Myocyte (in vitro differentiated cells): Measurements from ENCODE around the gene F2RL1. TPM values are rescaled to one million over a fixed set of nuclear protein-coding genes. Genes with fewer than 3 reads are reported as not detected.
A peak's percentile ranks its signal among the peaks of the same experiment; 100 is the strongest.
"Not testable (repeated sequence)": the region's sequence is repeated elsewhere in the genome, so short reads cannot be mapped to it uniquely, and the experiment has no call there.

Experiments
- DNase-seq: peaks from one replicate; pipeline ENCODE4 v3.0.0-alpha.2; 2012; ENCODE audit warnings: low read depth
- total RNA-seq: library from RNA; depleted of rRNA; stranded (reverse); fragments of >200 nt; gene quantifications from 2 replicates; pipeline ENCODE4 v1.2.3, GENCODE V29; 2014

The F2RL1 gene
- total RNA-seq, 1 donor from 2014 or later, result not detected

- no peak for DNase-seq
Observed at GRCh38 chr5:76849419-76850291, 30.8 kb downstream of the F2RL1 start, which contains the start of gene S100Z. TSS of gene S100Z (plus strand) at chr5:76850014. CDS start at chr5:76875360, 25,346 bp downstream.

GRCh38 chr5:76850543-76851145 is 31.8 kb downstream of the F2RL1 start:
- no peak for DNase-seq

- no peak for DNase-seq
Observed at GRCh38 chr5:76851728-76852369, 33.0 kb downstream of the F2RL1 start.

GRCh38 chr5:76852772-76853171 is 33.9 kb downstream of the F2RL1 start:
- no peak for DNase-seq

- DNase-seq, result not testable (repeated sequence)
Observed at GRCh38 chr5:76853741-76854140, 34.9 kb downstream of the F2RL1 start.

DNA sequence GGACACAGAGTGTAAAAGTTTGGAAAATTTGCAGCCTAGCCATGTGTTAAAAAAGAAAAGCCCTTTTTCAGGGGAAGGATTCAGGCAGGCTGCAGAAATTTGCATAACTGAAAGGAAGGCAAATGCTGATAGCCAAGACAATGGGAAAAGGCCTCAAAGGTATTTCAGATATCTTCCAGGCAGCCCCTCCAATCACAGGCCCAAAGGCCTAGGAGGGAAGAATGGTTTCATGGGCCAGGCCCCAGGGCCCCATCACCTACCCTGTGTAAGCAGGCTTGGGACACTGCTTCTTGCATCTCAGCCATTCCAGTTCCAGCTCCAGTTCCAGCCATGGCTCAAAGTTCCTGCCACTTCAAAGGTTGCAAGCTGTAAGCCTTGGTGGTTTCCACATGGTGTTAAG is 35.8 kb downstream of the F2RL1 start:
- DNase-seq, result no peak

- DNase-seq, result not testable (repeated sequence)
Observed at GRCh38 chr5:76855501-76855900, 36.7 kb downstream of the F2RL1 start.

- DNase-seq, result no peak
Observed at GRCh38 chr5:76855961-76856360, 37.1 kb downstream of the F2RL1 start.

DNA sequence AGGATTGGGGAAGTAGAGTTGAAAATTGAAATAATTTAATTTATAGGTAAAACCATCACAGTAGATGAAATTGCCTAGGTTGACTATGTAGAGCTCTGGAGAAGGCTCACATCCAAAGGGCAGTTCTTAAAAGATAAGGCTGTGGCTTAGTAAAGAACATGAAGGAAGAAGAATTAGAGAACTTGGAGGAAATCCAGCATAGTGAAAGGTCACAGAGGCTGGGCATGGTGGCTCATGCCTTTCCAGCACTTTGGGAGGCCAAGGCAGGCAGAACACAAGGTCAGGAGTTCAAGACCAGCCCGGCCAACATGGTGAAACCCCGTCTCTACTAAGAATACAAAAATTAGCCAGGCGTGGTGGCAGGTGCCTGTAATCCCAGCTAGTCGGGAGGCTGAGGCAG is 38.0 kb downstream of the F2RL1 start:
- not testable (repeated sequence) for DNase-seq

DNA sequence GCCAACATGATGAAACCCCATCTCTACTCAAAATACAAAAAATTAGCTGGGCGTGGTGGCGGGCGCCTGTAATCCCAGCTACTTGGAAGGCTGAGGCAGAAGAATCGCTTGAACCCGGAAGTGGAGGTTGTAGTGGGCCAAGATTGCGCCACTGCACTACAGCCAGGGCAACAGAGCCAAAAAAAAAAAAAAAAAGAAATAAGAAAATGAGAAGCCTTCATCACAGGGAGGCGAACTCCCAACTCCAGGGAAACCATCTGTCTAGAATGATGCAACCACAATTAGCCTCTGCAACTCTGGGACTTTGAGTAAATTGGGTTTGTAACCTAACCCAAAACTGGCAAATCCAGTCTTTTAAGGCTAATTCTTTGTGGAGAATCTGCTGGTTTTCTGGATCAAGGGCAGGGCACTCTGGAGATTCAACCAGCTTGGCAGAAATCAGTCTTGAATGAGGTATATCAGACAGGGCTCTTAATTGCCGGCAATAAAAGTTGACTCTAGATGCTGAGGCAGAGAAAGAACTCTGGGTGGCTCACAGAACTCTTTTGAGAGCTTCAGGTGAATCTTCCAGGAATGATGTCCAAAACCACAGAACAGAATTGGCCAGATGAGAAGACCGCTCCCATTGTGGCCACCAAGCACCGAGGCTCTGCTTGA is 40.9 kb downstream of the F2RL1 start:
- no peak for DNase-seq

DNA sequence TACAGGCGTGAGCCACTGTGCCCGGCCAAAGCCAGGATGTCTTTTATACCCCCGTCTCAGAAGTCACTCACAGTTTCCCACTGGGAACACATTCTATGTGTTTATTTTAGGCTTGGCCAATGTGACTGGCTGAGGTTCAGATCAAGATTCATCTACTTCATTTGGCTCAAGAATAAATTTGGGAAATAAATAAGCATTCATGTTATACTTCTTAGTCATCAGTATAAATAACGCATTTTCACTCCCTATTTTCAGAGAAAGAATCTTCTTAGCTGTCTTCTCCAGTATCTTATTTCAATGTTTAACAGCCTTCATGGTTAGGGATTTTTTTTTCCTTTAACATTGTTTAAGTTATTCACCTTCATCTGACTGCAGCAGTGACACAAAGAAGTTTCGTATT is 42.8 kb downstream of the F2RL1 start:
- no peak for DNase-seq

- DNase-seq, result no peak
Observed at GRCh38 chr5:76863001-76863400, 44.2 kb downstream of the F2RL1 start.

DNA sequence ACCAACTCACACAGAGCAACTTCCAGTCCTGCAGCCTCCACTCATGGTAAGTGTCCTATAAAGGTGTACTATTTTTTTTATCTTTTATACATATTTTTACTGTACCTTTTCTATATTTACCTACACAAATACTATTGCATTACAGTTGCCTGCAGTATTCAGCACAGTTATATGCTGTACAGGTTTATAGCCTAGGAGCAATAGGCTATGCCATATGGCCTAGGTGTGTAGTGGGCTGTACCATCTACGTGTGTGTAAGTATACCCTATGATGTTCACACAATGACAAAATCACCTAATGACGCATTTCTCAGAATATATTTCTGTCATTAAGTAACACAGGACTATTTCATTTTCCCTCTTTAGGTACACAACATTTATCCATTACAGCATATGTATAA is 47.7 kb downstream of the F2RL1 start:
- DNase-seq, result no peak

DNA sequence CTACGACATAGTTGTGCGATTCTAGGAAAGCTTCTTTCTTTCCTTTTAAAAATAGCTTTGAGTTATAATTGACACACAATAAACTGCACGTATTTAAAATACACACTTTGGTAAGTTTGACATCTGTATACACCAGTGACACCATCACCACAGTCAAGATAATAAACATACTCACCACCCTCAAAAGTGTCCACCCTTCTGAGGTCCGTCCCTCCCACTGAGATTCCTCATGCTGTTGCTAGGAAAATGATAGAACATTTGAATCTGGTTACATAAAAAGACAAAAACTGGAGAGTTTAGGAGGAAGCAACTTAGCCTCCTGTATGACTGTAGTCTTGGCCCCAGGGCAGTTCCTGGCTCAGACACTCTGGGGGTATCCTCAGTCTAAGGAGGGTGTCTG is 48.2 kb downstream of the F2RL1 start:
- DNase-seq, result no peak

DNA sequence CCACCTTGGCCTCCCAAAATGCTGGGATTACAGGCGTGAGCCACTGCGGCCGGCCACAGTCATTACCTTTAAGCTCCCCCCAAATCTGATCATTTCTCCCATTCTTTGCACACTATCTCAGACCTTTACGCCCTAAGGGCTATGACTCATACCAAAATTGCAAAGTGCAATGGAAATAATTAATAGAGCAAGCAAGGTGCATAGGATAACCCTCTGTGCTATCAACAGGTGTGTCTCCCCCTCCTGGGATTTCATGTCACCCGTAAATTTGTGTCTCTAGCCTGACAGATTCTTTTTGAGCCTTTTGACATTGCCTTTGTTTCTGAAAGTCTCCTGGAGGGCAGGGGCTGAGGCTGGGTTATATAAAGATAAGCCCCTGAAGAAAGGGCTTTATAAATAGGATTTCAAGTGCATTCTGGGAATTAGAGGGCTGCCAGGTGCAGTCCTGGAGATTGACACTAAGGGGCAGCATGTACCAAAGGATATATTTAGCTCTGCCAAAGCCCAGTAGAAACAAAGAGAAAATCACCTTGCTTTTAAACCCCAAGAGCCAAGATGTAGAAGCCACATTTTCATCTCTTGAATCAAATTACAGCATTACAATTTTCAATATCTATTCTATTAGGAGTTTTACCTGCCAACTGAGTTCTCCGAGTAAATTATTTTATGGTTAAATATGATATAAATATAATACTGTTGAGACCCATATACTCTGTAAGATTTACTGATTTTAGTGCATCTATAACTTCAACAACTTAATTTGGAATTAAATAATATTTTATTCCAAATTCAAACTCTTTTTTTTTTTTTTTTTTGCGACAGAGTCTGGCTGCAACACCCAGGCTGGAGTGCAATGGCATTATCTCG is 49.2 kb downstream of the F2RL1 start:
- peak; percentile 75 for DNase-seq

DNA sequence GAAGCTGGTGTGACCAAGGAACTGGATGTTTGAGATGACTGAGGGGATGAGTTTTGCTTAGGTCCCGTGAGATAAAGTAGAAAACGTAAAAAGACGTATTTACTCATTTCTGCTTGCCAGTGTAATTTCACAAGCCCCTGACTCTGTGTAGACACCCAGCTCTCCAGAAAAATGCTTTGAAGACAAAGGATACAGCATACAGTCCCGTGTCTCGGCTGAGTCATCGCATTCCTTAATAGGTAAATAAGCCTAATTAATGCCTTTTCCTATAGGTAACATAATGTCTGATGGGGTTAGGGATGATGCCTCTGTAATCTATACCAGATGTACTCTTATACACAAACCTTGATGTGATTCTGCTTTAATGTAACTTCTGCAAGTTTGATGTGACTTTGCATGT is 51.2 kb downstream of the F2RL1 start:
- DNase-seq, result no peak

DNA sequence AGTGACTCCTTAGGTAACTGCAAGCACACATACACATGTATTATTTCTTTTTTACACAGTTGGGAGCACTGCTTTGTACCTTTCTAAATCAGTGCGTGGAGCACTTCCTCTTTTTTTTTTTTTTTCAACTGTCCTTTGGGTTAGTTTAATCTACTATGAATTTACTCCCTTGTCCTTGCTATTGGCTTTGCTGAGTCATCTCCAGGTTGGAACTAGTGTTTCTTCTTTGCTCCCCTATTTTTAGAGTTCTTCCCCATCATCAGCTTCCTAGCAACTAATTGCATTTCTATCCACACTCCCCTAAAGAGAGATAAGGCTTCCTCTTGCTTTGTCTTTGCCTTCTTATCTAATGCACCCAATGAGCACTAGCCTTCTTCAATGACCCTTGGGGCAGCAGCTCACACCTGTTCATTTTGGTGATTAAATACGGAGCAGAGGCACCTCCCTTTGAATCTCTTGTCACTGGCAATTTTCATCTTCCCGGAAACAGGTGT is 55.3 kb downstream of the F2RL1 start:
- DNase-seq, result no peak
